Measurements from ENCODE around the gene WIPF2.

- TF ChIP-seq CTCF (IDR thresholded peaks at IDR 0.05) (no peak), POLR2A (IDR thresholded peaks at IDR 0.05) (no peak)
These were observed 94.8 kb downstream of the WIPF2 start for GRCh38 chr17:40313668-40314583.

All from esophagus squamous epithelium (tissue), 4 donors.